GM18505 (cell line): Measurements from ENCODE around the gene MMP15.

Experiments used
- ATAC-seq: cut with Tn5 transposase; IDR thresholded peaks from one replicate; pipeline ENCODE4 v1.9.1; 2021; ENCODE audit not compliant: unreplicated experiment
- POLR2A ChIP-seq: IDR thresholded peaks from 4 replicates; pipeline ENCODE4 v1.6.1; 2011; ENCODE audit warnings: borderline replicate concordance; ENCODE audit not compliant: insufficient read depth, insufficient read length; ENCODE audit errors: extremely low read depth

Gene MMP15

GRCh38 chr16:58042001-58042885 lies 16.7 kb downstream of the MMP15 start:
- TF ChIP-seq POLR2A, result no peak
- no peak for ATAC-seq

- no peak for ATAC-seq
- no peak for TF ChIP-seq POLR2A
Measured at GRCh38 chr16:58042886-58043515, 17.4 kb downstream of the MMP15 start.

- no peak for ATAC-seq
- no peak for TF ChIP-seq POLR2A
Measured at GRCh38 chr16:58043571-58044155, 18.1 kb downstream of the MMP15 start.

GRCh38 chr16:58044266-58045019 lies 18.9 kb downstream of the MMP15 start:
- TF ChIP-seq POLR2A, result no peak
- ATAC-seq, result no peak

GRCh38 chr16:58045096-58045495 lies 19.5 kb downstream of the MMP15 start:
- TF ChIP-seq POLR2A, result no peak
- ATAC-seq, result no peak

GRCh38 chr16:58046054-58046881 lies 20.7 kb downstream of the MMP15 start:
- no peak for TF ChIP-seq POLR2A
- no peak for ATAC-seq

GRCh38 chr16:58046936-58047335 lies 21.4 kb downstream of the MMP15 start:
- no peak for TF ChIP-seq POLR2A
- ATAC-seq, result no peak

- ATAC-seq, result no peak
- TF ChIP-seq POLR2A, result no peak
Measured at GRCh38 chr16:58047557-58048348, 22.2 kb downstream of the MMP15 start.

GRCh38 chr16:58048494-58049231 lies 23.1 kb downstream of the MMP15 start:
- TF ChIP-seq POLR2A, result no peak
- no peak for ATAC-seq

- ATAC-seq, result no peak
- TF ChIP-seq POLR2A, result no peak
Measured at GRCh38 chr16:58049232-58050185, 24.0 kb downstream of the MMP15 start.
